H1 (cell line): ENCODE data around the gene OLFM3. TPM values are rescaled to one million over a fixed set of nuclear protein-coding genes. Genes with fewer than 3 reads are reported as not detected.

Experiments
- CTCF ChIA-PET: fragments of 300-600 bp; sonication (Branson Sonifier 250); formaldehyde crosslinking; loops from one replicate; lab custom pipeline; 2021; ENCODE audit not compliant: partially characterized antibody; lab: Charles Lee
- POLR2A ChIA-PET: fragments of 300-600 bp; sonication (Branson Sonifier 250); formaldehyde crosslinking; loops from one replicate; lab custom pipeline; 2021; ENCODE audit warnings: inconsistent platforms; ENCODE audit not compliant: partially characterized antibody; lab: Charles Lee
- DNase-seq, 2 experiments: peaks; one replicate each; pipeline versions ENCODE4 v3.0.0 to v3.0.0-alpha.2; 2010 to 2022; ENCODE audit warnings: low spot score in 2 of 2, low read depth in 1 of 2, mixed read lengths in 1 of 2
- FAIRE-seq: peaks from 2 replicates; lab custom pipeline; 2011; peaks lifted over from hg19 to GRCh38; lab: Jason Lieb, UNC
- H2AFZ ChIP-seq: 2 replicates; pipeline ENCODE4 v1.8.1; 2012; ENCODE audit warnings: low read length, inconsistent platforms
- H2AK5ac ChIP-seq: 2 replicates; pipeline ENCODE4 v1.6.1; 2013; ENCODE audit warnings: low read depth, low read length
- H2BK120ac ChIP-seq: replicated peaks from 2 replicates; pipeline ENCODE3; 2013; ENCODE audit warnings: low read depth, low read length, inconsistent platforms
- H2BK12ac ChIP-seq: 2 replicates; pipeline ENCODE4 v1.6.1; 2013; ENCODE audit warnings: low read depth, low read length
- H2BK15ac ChIP-seq: 2 replicates; pipeline ENCODE4 v1.6.1; 2013; ENCODE audit warnings: low read length
- H2BK20ac ChIP-seq: 2 replicates; pipeline ENCODE4 v1.6.1; 2013; ENCODE audit warnings: low read length
- H2BK5ac ChIP-seq: 2 replicates; pipeline ENCODE4 v1.6.1; 2013; ENCODE audit warnings: low read depth, low read length
- H3K14ac ChIP-seq: 2 replicates; pipeline ENCODE4 v1.6.1; 2013; ENCODE audit warnings: inconsistent platforms; ENCODE audit not compliant: insufficient read length
- H3K18ac ChIP-seq: 2 replicates; pipeline ENCODE4 v1.6.1; 2013; ENCODE audit warnings: low read length; ENCODE audit errors: extremely low read depth
- H3K23ac ChIP-seq: 2 replicates; pipeline ENCODE4 v1.6.1; 2013; ENCODE audit warnings: inconsistent platforms; ENCODE audit not compliant: insufficient read length
- H3K23me2 ChIP-seq: 2 replicates; pipeline ENCODE4 v1.6.1; 2013; ENCODE audit warnings: low read depth, low read length
- H3K27ac ChIP-seq: 2 replicates; pipeline ENCODE4 v1.6.1; 2011; ENCODE audit warnings: low read depth, low read length, inconsistent platforms
- H3K27me3 ChIP-seq, 4 experiments: replicated peaks in 1 of 4; 1 replicate in 1 of 4; 2 replicates in 3 of 4; pipeline versions ENCODE4 v1.6.1 to v1.8.1; 2011 to 2013; ENCODE audit warnings: low read length in 3 of 4, mild to moderate bottlenecking in 3 of 4, inconsistent platforms in 2 of 4, mixed read lengths in 2 of 4, moderate library complexity in 1 of 4; ENCODE audit not compliant: control insufficient read depth in 3 of 4, insufficient read depth in 3 of 4; ENCODE audit errors: extremely low read depth in 1 of 4
- H3K36me3 ChIP-seq, 4 experiments: 2 replicates each; pipeline versions ENCODE4 v1.6.1 to v1.8.1; 2011 to 2013; ENCODE audit warnings: mild to moderate bottlenecking in 4 of 4, low read length in 3 of 4, moderate library complexity in 2 of 4, control low read depth in 1 of 4, inconsistent platforms in 1 of 4; ENCODE audit not compliant: insufficient read depth in 4 of 4, control insufficient read depth in 2 of 4
- H3K4ac ChIP-seq: replicated peaks from 2 replicates; pipeline ENCODE3; 2013; ENCODE audit warnings: low read length, low read depth, mixed read lengths, inconsistent platforms; ENCODE audit not compliant: insufficient read length
- H3K4me1 ChIP-seq, 4 experiments: replicated peaks in 1 of 4; 1 replicate in 1 of 4; 2 replicates in 3 of 4; pipeline versions ENCODE4 v1.6.1 to v1.8.1; 2011 to 2013; ENCODE audit warnings: low read length in 3 of 4, inconsistent platforms in 2 of 4, mixed read lengths in 1 of 4; ENCODE audit not compliant: insufficient read depth in 4 of 4, control insufficient read depth in 3 of 4
- H3K4me2 ChIP-seq, 2 experiments: 2 replicates each; pipeline versions ENCODE4 v1.6.1 to v1.8.1; 2011 to 2013; ENCODE audit warnings: low read depth in 2 of 2, low read length in 2 of 2, control low read depth in 1 of 2, inconsistent platforms in 1 of 2, mild to moderate bottlenecking in 1 of 2; ENCODE audit not compliant: insufficient read depth in 1 of 2
- H3K4me3 ChIP-seq, 4 experiments: fragments of 200-600, 300-600 bp in 1 of 4; sonication (generic), shearing (Covaris generic), sonication (Bioruptor Twin) in 1 of 4; 2 replicates each; pipeline versions ENCODE4 v1.5.1 to v1.8.1; 2011 to 2016; ENCODE audit warnings: low read length in 4 of 4, low read depth in 3 of 4, control low read depth in 2 of 4, inconsistent platforms in 2 of 4, mild to moderate bottlenecking in 2 of 4, mixed read lengths in 1 of 4, moderate library complexity in 1 of 4; ENCODE audit not compliant: insufficient read depth in 2 of 4; ENCODE audit errors: extremely low read depth in 1 of 4
- H3K56ac ChIP-seq: replicated peaks from 2 replicates; pipeline ENCODE3; 2013; ENCODE audit warnings: low read depth, mild to moderate bottlenecking, mixed read lengths, low read length, inconsistent platforms; ENCODE audit not compliant: insufficient read length
- H3K79me1 ChIP-seq: 2 replicates; pipeline ENCODE4 v1.6.1; 2013; ENCODE audit warnings: low read depth, low read length, control low read depth
- H3K79me2 ChIP-seq, 2 experiments: 2 replicates each; pipeline versions ENCODE4 v1.6.1 to v1.8.1; 2012 to 2013; ENCODE audit warnings: low read length in 2 of 2, mild to moderate bottlenecking in 2 of 2, inconsistent platforms in 1 of 2; ENCODE audit not compliant: insufficient read depth in 2 of 2, control insufficient read depth in 1 of 2
- H3K9ac ChIP-seq, 4 experiments: replicated peaks in 1 of 4; 1 replicate in 1 of 4; 2 replicates in 3 of 4; pipeline versions ENCODE4 v1.6.1 to v1.8.1; 2011 to 2013; ENCODE audit warnings: low read depth in 3 of 4, low read length in 3 of 4, control low read depth in 2 of 4, mild to moderate bottlenecking in 2 of 4, moderate library complexity in 2 of 4, inconsistent platforms in 1 of 4; ENCODE audit errors: extremely low read depth in 1 of 4
- H3K9me3 ChIP-seq, 2 experiments: 2 replicates each; pipeline versions ENCODE4 v1.6.1 to v1.8.1; 2012 to 2013; ENCODE audit warnings: mild to moderate bottlenecking in 2 of 2, moderate library complexity in 2 of 2, control low read depth in 1 of 2, inconsistent platforms in 1 of 2, low read depth in 1 of 2, low read length in 1 of 2, mixed read lengths in 1 of 2; ENCODE audit not compliant: insufficient read depth in 2 of 2
- H4K20me1 ChIP-seq, 2 experiments: replicated peaks in 1 of 2; 2 replicates each; pipeline versions ENCODE3 to v1.8.1; 2011 to 2013; ENCODE audit warnings: inconsistent platforms in 2 of 2, low read length in 2 of 2, mild to moderate bottlenecking in 1 of 2; ENCODE audit not compliant: insufficient read depth in 2 of 2, control insufficient read depth in 1 of 2
- H4K5ac ChIP-seq: 2 replicates; pipeline ENCODE4 v1.6.1; 2013; ENCODE audit warnings: low read length, low read depth, mixed read lengths, inconsistent platforms; ENCODE audit not compliant: insufficient read length
- H4K8ac ChIP-seq: 2 replicates; pipeline ENCODE4 v1.8.0; 2013; ENCODE audit warnings: mild to moderate bottlenecking, moderate library complexity, low read length, inconsistent platforms; ENCODE audit not compliant: insufficient read depth; ENCODE audit errors: extremely low read depth
- H4K91ac ChIP-seq: replicated peaks from 2 replicates; pipeline ENCODE3; 2013; ENCODE audit warnings: low read length, mixed read lengths, inconsistent platforms; ENCODE audit not compliant: insufficient read length
- ASH2L ChIP-seq: fragments of 200-600, 300-600 bp; sonication (generic); IDR thresholded peaks from one replicate; pipeline ENCODE4 v1.7.1; 2017; ENCODE audit warnings: low read length
- SP2 ChIP-seq: IDR thresholded peaks from 2 replicates; pipeline ENCODE4 v1.6.1; 2012; ENCODE audit warnings: mild to moderate bottlenecking, low read length, inconsistent platforms
- SP4 ChIP-seq: IDR thresholded peaks from 2 replicates; pipeline ENCODE4 v1.6.1; 2012; ENCODE audit warnings: low read length, inconsistent platforms
- TAF1 ChIP-seq: IDR thresholded peaks from 2 replicates; pipeline ENCODE4 v1.6.1; 2011; ENCODE audit warnings: mild to moderate bottlenecking, low read depth, low read length
- WGBS, 2 experiments: shearing (Covaris generic) in 1 of 2; methylation state at CpG; one replicate each; pipeline versions ENCODE4 v1.1.6 to v1.1.7; 2013 to 2015; ENCODE audit warnings: low lambda C conversion rate in 2 of 2, mixed read lengths in 2 of 2, inconsistent platforms in 1 of 2, low coverage in 1 of 2, missing lambda C conversion rate in 1 of 2; ENCODE audit not compliant: insufficient replicate concordance in 2 of 2, insufficient coverage in 1 of 2, insufficient read length in 1 of 2; ENCODE audit errors: extremely low coverage in 1 of 2, missing lambda C conversion rate in 1 of 2; 5-methylcytosine and 5-hydroxymethylcytosine counted together
- polyA plus RNA-seq, 7 experiments: library from polyadenylated mRNA; depleted of rRNA in 3 of 7; stranded (reverse) in 5 of 7; unstranded in 2 of 7; fragments of >200 nt in 5 of 7; fragments of 200-250 nt in 2 of 7; gene quantifications; 1 replicate in 5 of 7; 2 replicates in 1 of 7; 4 replicates in 1 of 7; pipeline versions ENCODE4 v1.2.1 to v1.2.3, GENCODE V29; 2011 to 2013; ENCODE audit warnings: missing spikeins in 2 of 7, mixed read lengths in 2 of 7
- total RNA-seq: library from RNA; stranded (reverse); fragmentation: NEBNext Ultra II Directional; extraction: Animal tissue kit (Norgen Biotek cat#: 25700); gene quantifications from 2 replicates; pipeline ENCODE4 v1.2.1, GENCODE V29; 2021

Gene OLFM3
- total and polyA plus RNA-seq, 2 of the 8 experiments (the other 6 are each of a cell fraction or from before 2014, with no cell fraction given) = 0.30 to 0.32 TPM

DNA sequence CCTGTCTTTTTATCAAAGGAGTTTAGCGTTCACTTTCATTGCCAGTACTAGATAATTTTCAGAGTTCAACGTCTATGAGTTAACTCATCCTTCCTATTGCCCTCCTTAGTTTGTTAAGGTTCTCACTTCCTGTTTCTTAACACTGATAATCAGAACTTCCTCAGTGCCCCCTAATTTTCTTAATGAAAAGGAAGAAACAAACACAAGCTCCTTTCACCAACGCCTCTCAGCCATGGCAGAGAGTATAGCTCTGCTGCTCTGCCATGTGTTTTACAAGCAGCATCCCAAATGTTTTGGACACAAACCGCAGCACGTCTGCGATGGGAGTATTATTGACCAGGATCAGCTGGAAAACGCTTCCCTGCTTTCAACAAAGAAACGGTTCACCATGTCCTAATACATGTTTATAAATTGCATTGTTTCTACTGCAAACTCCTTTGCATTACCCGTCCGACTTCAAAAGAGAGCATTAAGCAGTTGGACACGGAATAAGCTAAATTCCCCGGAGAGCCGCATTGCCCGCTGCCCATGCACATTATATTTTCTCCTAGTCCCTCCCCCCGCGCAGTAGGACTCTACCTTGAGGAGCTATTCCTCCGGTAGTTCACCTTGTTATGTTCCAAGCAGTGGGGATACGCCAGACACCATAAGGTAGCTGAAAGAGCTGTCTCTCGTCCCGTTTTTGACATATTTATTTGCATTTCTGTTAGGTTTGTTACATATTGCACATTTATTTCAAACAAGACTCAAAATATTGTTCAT, 561 bp downstream of the OLFM3 start:
- H2AFZ ChIP-seq = peak overlapping the region; percentile 99
- no peak overlapping the region for H4K5ac ChIP-seq
- POLR2A ChIA-PET = interaction anchor here (1.4 kb wide), 1 partner anchor 9 kb away, joined by 3 read pairs; no protein-coding TSS in a partner anchor

More for the DNA sequence above, 561 bp downstream of the OLFM3 start:
- peaks cover 0 to 1% of the 10 kb centered on the region in 2 experiments for H4K20me1 ChIP-seq
- H3K18ac ChIP-seq = no peak overlapping the region
- no peaks in the 10 kb centered on the region for H3K4me1 ChIP-seq
- H3K9me3 ChIP-seq = no peaks in the 10 kb centered on the region
- WGBS, 2 experiments = 16% methylated on average over 20 of the region's 20 CpGs; no CpG with 5 or more reads in 1 of the 2 experiments
- H2BK120ac ChIP-seq = no peak overlapping the region
- H3K27me3 ChIP-seq = no peaks in the 10 kb centered on the region
- no peaks in the 10 kb centered on the region for H3K79me1 ChIP-seq
- no peak overlapping the region for H3K56ac ChIP-seq
- no peak overlapping the region for H3K14ac ChIP-seq
- H3K9ac ChIP-seq = peak overlapping the region in 2 of 4 experiments; percentile 23 to 34; a peak in 1 of 7 replicates
- no peak overlapping the region for H3K23ac ChIP-seq
- H2BK5ac ChIP-seq = no peak overlapping the region
- no peak overlapping the region for H2BK15ac ChIP-seq
- CTCF ChIA-PET = interaction anchor here (0.7 to 2.9 kb wide), 13 partner anchors 9 to 476 kb away, joined by 3 to 15 read pairs (median 3); no protein-coding TSS in a partner anchor
- H3K36me3 ChIP-seq = no peaks in the 10 kb centered on the region
- H3K4ac ChIP-seq = no peak overlapping the region
- FAIRE-seq (peak; percentile 24), DNase-seq (no peak)
- peaks cover 9% of the 10 kb centered on the region for H3K23me2 ChIP-seq
- H3K4me2 ChIP-seq = peak overlapping the region; percentile 86 to 97
- no peak overlapping the region for H2AK5ac ChIP-seq
- H4K91ac ChIP-seq = no peak overlapping the region
- no peak overlapping the region for H3K27ac ChIP-seq
- no peaks in the 10 kb centered on the region for H3K79me2 ChIP-seq
- no peak overlapping the region for H4K8ac ChIP-seq
- H3K4me3 ChIP-seq = peak overlapping the region; percentile 48 to 70 (median 52); a peak in 7 of 8 replicates
- TF ChIP-seq ASH2L = peak; percentile 56
- no peak for TF ChIP-seq TAF1
- TF ChIP-seq SP2 = no peak
- no peak for TF ChIP-seq SP4
- no peak overlapping the region for H2BK12ac ChIP-seq
- H2BK20ac ChIP-seq = no peak overlapping the region
